Suppressor macrophage treated with lipopolysaccharide for 4 hours (primary cell): ENCODE results near the gene FOSL1.

Experiments
- DNase-seq: peaks from one replicate; pipeline ENCODE4 v3.0.0-alpha.2; 2020

Gene FOSL1

GRCh38 chr11:65862941-65863888 is 37.0 kb downstream of the FOSL1 start:
- no peak for DNase-seq

GRCh38 chr11:65862191-65862735 is 37.9 kb downstream of the FOSL1 start:
- DNase-seq = no peak

- DNase-seq = no peak
Observed at GRCh38 chr11:65861533-65862183, 38.5 kb downstream of the FOSL1 start.

- no peak for DNase-seq
Observed at GRCh38 chr11:65861165-65861505, 39.1 kb downstream of the FOSL1 start.

- peak; percentile 95 for DNase-seq
Observed at GRCh38 chr11:65860278-65861164, 39.7 kb downstream of the FOSL1 start, which contains the start of gene MUS81. Gene MUS81, plus strand, starts transcription at chr11:65860433. Its CDS starts 321 bp downstream, at chr11:65860754.

- DNase-seq = peak; percentile 14
Observed at GRCh38 chr11:65859812-65860277, 40.3 kb downstream of the FOSL1 start.

GRCh38 chr11:65859095-65859811 is 40.9 kb downstream of the FOSL1 start:
- DNase-seq = peak; percentile 98

GRCh38 chr11:65858681-65859087 is 41.5 kb downstream of the FOSL1 start:
- DNase-seq = no peak

- peak; percentile 99 for DNase-seq
Observed at GRCh38 chr11:65857853-65858680, 42.1 kb downstream of the FOSL1 start, which contains the start of gene CFL1. Gene CFL1, minus strand, starts transcription at chr11:65858180. Its CDS starts 81 bp downstream, at chr11:65858099.

- no peak for DNase-seq
Observed at GRCh38 chr11:65857500-65857852, 42.7 kb downstream of the FOSL1 start.

- DNase-seq = peak; percentile 92
Observed at GRCh38 chr11:65856689-65857499, 43.3 kb downstream of the FOSL1 start.

- no peak for DNase-seq
Observed at GRCh38 chr11:65855927-65856363, 44.2 kb downstream of the FOSL1 start.

- no peak for DNase-seq
Observed at GRCh38 chr11:65854852-65855837, 45.0 kb downstream of the FOSL1 start.

GRCh38 chr11:65854161-65854592 is 46.0 kb downstream of the FOSL1 start:
- no peak for DNase-seq

- DNase-seq = no peak
Observed at GRCh38 chr11:65853246-65853979, 46.8 kb downstream of the FOSL1 start.

GRCh38 chr11:65852508-65853245 is 47.5 kb downstream of the FOSL1 start:
- no peak for DNase-seq
